CD4-positive, alpha-beta T cell (primary cell): ENCODE data around the gene DSG1. TPM values are rescaled to one million over a fixed set of nuclear protein-coding genes. Genes with fewer than 3 reads are reported as not detected.
"Not testable (repeated sequence)": the region's sequence is repeated elsewhere in the genome, so short reads cannot be mapped to it uniquely, and the experiment has no call there.

Experiments used
- ATAC-seq: fragments of 200-7000 bp; cut with Tn5 transposase; one replicate; pipeline ENCODE4 v1.10.0; 2022; ENCODE audit warnings: mild to moderate bottlenecking; ENCODE audit not compliant: poor library complexity
- CTCF ChIA-PET: fragments of 350-600 bp; sonication (Branson Sonifier 250); formaldehyde crosslinking; loops from one replicate; lab custom pipeline; 2021; ENCODE audit warnings: antibody characterized with exemption, inconsistent platforms; lab: Charles Lee
- POLR2A ChIA-PET: fragments of 350-600 bp; sonication (Branson Sonifier 250); formaldehyde crosslinking; loops from one replicate; lab custom pipeline; 2021; ENCODE audit warnings: antibody characterized with exemption, inconsistent platforms; lab: Charles Lee
- DNase-seq, 14 experiments: peaks; one replicate each; pipeline ENCODE4 v3.0.0-alpha.2; 2013 to 2020; ENCODE audit warnings: mixed read lengths in 2 of 14
- H3K27ac ChIP-seq, 2 donors: one replicate each; pipeline versions ENCODE4 v1.5.1 to v1.7.0; 2013; ENCODE audit warnings: low read length in 2 of 2, low read depth in 1 of 2, mild to moderate bottlenecking in 1 of 2
- H3K27me3 ChIP-seq, 2 experiments: 1 replicate in 1 of 2; 2 replicates in 1 of 2; pipeline versions ENCODE4 v1.6.1 to v1.7.0; 2013; ENCODE audit warnings: low read length in 2 of 2, control low read depth in 1 of 2, mild to moderate bottlenecking in 1 of 2, moderate library complexity in 1 of 2; ENCODE audit not compliant: insufficient read depth in 2 of 2, control insufficient read depth in 1 of 2
- H3K36me3 ChIP-seq: one replicate; pipeline ENCODE4 v1.6.1; 2013; ENCODE audit warnings: low read length, control low read depth; ENCODE audit not compliant: insufficient read depth
- H3K4me1 ChIP-seq: one replicate; pipeline ENCODE4 v1.6.1; 2013; ENCODE audit warnings: low read length, control low read depth; ENCODE audit not compliant: insufficient read depth
- H3K4me3 ChIP-seq: one replicate; pipeline ENCODE4 v1.5.1; 2013; ENCODE audit warnings: mild to moderate bottlenecking, low read length, moderate library complexity
- H3K9me3 ChIP-seq, 2 experiments: 1 replicate in 1 of 2; 2 replicates in 1 of 2; pipeline versions ENCODE4 v1.6.1 to v1.7.0; 2013; ENCODE audit warnings: low read length in 2 of 2, mild to moderate bottlenecking in 2 of 2, control low read depth in 1 of 2, moderate library complexity in 1 of 2; ENCODE audit not compliant: control insufficient read depth in 1 of 2, insufficient read depth in 1 of 2
- H3K27ac Mint-ChIP-seq: one replicate; pipeline ENCODE4 v1.8.0; 2020; ENCODE audit warnings: mixed read lengths
- H3K27me3 Mint-ChIP-seq: one replicate; pipeline ENCODE4 v1.8.0; 2021; ENCODE audit warnings: mixed read lengths
- H3K36me3 Mint-ChIP-seq: one replicate; pipeline ENCODE4 v1.8.0; 2021; ENCODE audit warnings: low read depth, mixed read lengths
- H3K4me1 Mint-ChIP-seq: one replicate; pipeline ENCODE4 v1.8.0; 2021; ENCODE audit warnings: low read depth, mixed read lengths
- H3K4me3 Mint-ChIP-seq: one replicate; pipeline ENCODE4 v1.8.0; 2020; ENCODE audit warnings: mild to moderate bottlenecking, mixed read lengths
- H3K9me3 Mint-ChIP-seq: one replicate; pipeline ENCODE4 v1.8.0; 2020; ENCODE audit warnings: mixed read lengths
- CTCF ChIP-seq: fragments of 200-600 bp; IDR thresholded peaks from one replicate; pipeline ENCODE4 v1.8.0; 2022; ENCODE audit warnings: antibody characterized with exemption, mild to moderate bottlenecking
- intact Hi-C, 2 experiments: fragments of 100-400 bp; cut with DNase I in 1 of 2; cut with micrococcal nuclease in 1 of 2; formaldehyde crosslinking; loops; one replicate each; pipeline versions ENCODE4 v1.15.1 to v1.9.0; 2023 to 2025; cut with DNase I, micrococcal nuclease
- total RNA-seq, 174 experiments: library from RNA in 2 of 174; stranded (reverse) in 2 of 174; gene quantifications; one replicate each; pipeline ENCODE4 v1.2.3 and lab custom pipeline; 2021 to 2026

DSG1 gene
- total RNA-seq, 2 experiments from 2014 or later: not detected

GRCh38 chr18:31343454-31343853, 25.5 kb downstream of the DSG1 start:
- H3K4me1 ChIP-seq: no peaks in the 10 kb centered on the region
- H3K27me3 ChIP-seq: no peaks in the 10 kb centered on the region
- H3K4me3 ChIP-seq: no peak overlapping the region
- ChIA-PET CTCF (no interaction called here), POLR2A (no interaction called here)
- ATAC-seq (no peak), DNase-seq (no peak)
- peaks cover 8% of the 10 kb centered on the region for H3K9me3 Mint-ChIP-seq
- H3K4me1 Mint-ChIP-seq: no peaks in the 10 kb centered on the region
- H3K9me3 ChIP-seq: peaks cover 0 to 3% of the 10 kb centered on the region in 2 experiments
- no peaks in the 10 kb centered on the region for H3K36me3 ChIP-seq
- H3K27ac ChIP-seq: no peak overlapping the region
- no peak overlapping the region for H3K4me3 Mint-ChIP-seq
- no peak for TF ChIP-seq CTCF
- no peaks in the 10 kb centered on the region for H3K27me3 Mint-ChIP-seq
- H3K36me3 Mint-ChIP-seq: no peaks in the 10 kb centered on the region
- no peak overlapping the region for H3K27ac Mint-ChIP-seq
- intact Hi-C loops: no loop called here

- H3K27ac ChIP-seq, ATAC-seq, intact Hi-C loops, H3K4me1 Mint-ChIP-seq, H3K27me3 ChIP-seq, H3K4me3 Mint-ChIP-seq, H3K9me3 ChIP-seq, CTCF ChIA-PET, H3K27me3 Mint-ChIP-seq, H3K36me3 ChIP-seq, H3K4me1 ChIP-seq, H3K9me3 Mint-ChIP-seq, POLR2A ChIA-PET, H3K4me3 ChIP-seq, H3K27ac Mint-ChIP-seq, H3K36me3 Mint-ChIP-seq, DNase-seq: not testable (repeated sequence)
Measured at GRCh38 chr18:31353336-31353735, 35.4 kb downstream of the DSG1 start.

GRCh38 chr18:31354990-31355389, 37.0 kb downstream of the DSG1 start:
- Mint-ChIP-seq H3K4me1 (no peaks in the 10 kb centered on the region), H3K27ac (no peak overlapping the region), H3K4me3 (no peak overlapping the region), H3K27me3 (no peaks in the 10 kb centered on the region), H3K9me3 (peaks cover 2% of the 10 kb centered on the region), H3K36me3 (no peaks in the 10 kb centered on the region)
- TF ChIP-seq CTCF: no peak
- DNase-seq: no peak
- Histone ChIP-seq H3K4me1 (no peaks in the 10 kb centered on the region), H3K36me3 (no peaks in the 10 kb centered on the region), H3K4me3 (no peak overlapping the region), H3K9me3 (peaks cover 0 to 7% of the 10 kb centered on the region in 2 experiments), H3K27ac (no peak overlapping the region), H3K27me3 (no peaks in the 10 kb centered on the region)
- CTCF ChIA-PET: no interaction called here
- POLR2A ChIA-PET: no interaction called here
- ATAC-seq: no peak
- intact Hi-C loops: no loop called here

GRCh38 chr18:31356025-31356424, 38.1 kb downstream of the DSG1 start:
- intact Hi-C loops: no loop called here
- Histone ChIP-seq H3K27ac (no peak overlapping the region), H3K9me3 (peaks cover 0 to 7% of the 10 kb centered on the region in 2 experiments), H3K4me1 (no peaks in the 10 kb centered on the region), H3K36me3 (no peaks in the 10 kb centered on the region), H3K4me3 (no peak overlapping the region), H3K27me3 (no peaks in the 10 kb centered on the region)
- CTCF ChIA-PET: no interaction called here
- DNase-seq (no peak), ATAC-seq (no peak)
- TF ChIP-seq CTCF: no peak
- Mint-ChIP-seq H3K27ac (no peak overlapping the region), H3K36me3 (no peaks in the 10 kb centered on the region), H3K4me1 (no peaks in the 10 kb centered on the region), H3K9me3 (peaks cover 2% of the 10 kb centered on the region), H3K4me3 (no peak overlapping the region), H3K27me3 (no peaks in the 10 kb centered on the region)
- POLR2A ChIA-PET: no interaction called here
